GM23338 (cell line): ENCODE measurements around the gene XG. TPM values are rescaled to one million over a fixed set of nuclear protein-coding genes. Genes with fewer than 3 reads are reported as not detected.

ENCODE experiments used
- ATAC-seq: fragments of 200-7000 bp; cut with Tn5 transposase; 3 replicates; pipeline ENCODE4 v1.9.1; 2020
- DNase-seq: peaks from one replicate; pipeline ENCODE4 v3.0.0-alpha.2; 2015; ENCODE audit warnings: low spot score
- H2AFZ ChIP-seq: fragments of 200-600 bp; sonication (generic); 2 replicates; pipeline ENCODE4 v1.8.0; 2016; ENCODE audit warnings: antibody characterized with exemption, mild to moderate bottlenecking, moderate library complexity
- H3F3A ChIP-seq: fragments of 200-600 bp; sonication (generic); replicated peaks from 2 replicates; pipeline ENCODE4 v1.8.0; 2017; ENCODE audit warnings: antibody characterized with exemption, mixed run types, low read depth
- H3K27ac ChIP-seq: fragments of 200-600 bp; sonication (generic); 2 replicates; pipeline ENCODE4 v1.6.1; 2016; ENCODE audit warnings: low read depth
- H3K27me3 ChIP-seq: fragments of 200-600 bp; sonication (generic); 2 replicates; pipeline ENCODE4 v1.8.0; 2016; ENCODE audit warnings: mild to moderate bottlenecking, mixed run types, moderate library complexity; ENCODE audit not compliant: insufficient read depth
- H3K36me3 ChIP-seq: fragments of 200-600 bp; sonication (generic); 2 replicates; pipeline ENCODE4 v1.8.0; 2016; ENCODE audit warnings: mild to moderate bottlenecking; ENCODE audit not compliant: insufficient read depth
- H3K4me1 ChIP-seq: fragments of 200-600 bp; sonication (generic); 2 replicates; pipeline ENCODE4 v1.8.0; 2016; ENCODE audit warnings: mild to moderate bottlenecking, moderate library complexity; ENCODE audit not compliant: insufficient read depth
- H3K4me2 ChIP-seq: fragments of 200-600 bp; sonication (generic); 2 replicates; pipeline ENCODE4 v1.7.1; 2017; ENCODE audit warnings: mixed run types
- H3K4me3 ChIP-seq: fragments of 200-600 bp; sonication (generic); 2 replicates; pipeline ENCODE4 v1.6.1; 2016; ENCODE audit warnings: mixed run types
- H3K79me2 ChIP-seq: fragments of 200-600 bp; sonication (generic); replicated peaks from 2 replicates; pipeline ENCODE4 v1.8.0; 2017; ENCODE audit warnings: mild to moderate bottlenecking; ENCODE audit not compliant: insufficient read depth
- H3K9me2 ChIP-seq: fragments of 200-600 bp; sonication (generic); 2 replicates; pipeline ENCODE4 v1.8.0; 2017; ENCODE audit not compliant: insufficient read depth
- H4K20me1 ChIP-seq: fragments of 200-600 bp; sonication (generic); replicated peaks from 2 replicates; pipeline ENCODE4 v1.8.0; 2017; ENCODE audit warnings: mild to moderate bottlenecking; ENCODE audit not compliant: insufficient read depth
- H3K27ac Mint-ChIP-seq: 2 replicates; pipeline ENCODE4 v1.8.0; 2020; ENCODE audit warnings: inconsistent platforms, mild to moderate bottlenecking, moderate library complexity, mixed read lengths
- H3K27me3 Mint-ChIP-seq: 3 replicates; pipeline ENCODE4 v1.8.0; 2022; ENCODE audit warnings: low read depth, mild to moderate bottlenecking, moderate library complexity, mixed read lengths, inconsistent platforms; ENCODE audit not compliant: insufficient read depth, poor library complexity
- H3K36me3 Mint-ChIP-seq: 3 replicates; pipeline ENCODE4 v1.8.0; 2021; ENCODE audit warnings: low read depth, mild to moderate bottlenecking, inconsistent platforms, moderate library complexity, mixed read lengths
- H3K4me1 Mint-ChIP-seq: 3 replicates; pipeline ENCODE4 v1.8.0; 2020; ENCODE audit warnings: mild to moderate bottlenecking, inconsistent platforms, mixed read lengths
- H3K4me3 Mint-ChIP-seq: 3 replicates; pipeline ENCODE4 v1.8.0; 2021; ENCODE audit warnings: moderate library complexity, mild to moderate bottlenecking, inconsistent platforms, mixed read lengths
- H3K9me3 Mint-ChIP-seq: 3 replicates; pipeline ENCODE4 v1.8.0; 2020; ENCODE audit warnings: moderate library complexity, mild to moderate bottlenecking, inconsistent platforms, mixed read lengths
- CREB1 ChIP-seq: fragments of 250-450 bp; sonication (Bioruptor Pico); IDR thresholded peaks from 2 replicates; pipeline ENCODE4 v1.5.0; 2020; ENCODE audit warnings: low read depth, mild to moderate bottlenecking, moderate library complexity
- EZH2 ChIP-seq: fragments of 200-600 bp; sonication (generic); IDR thresholded peaks from one replicate; pipeline ENCODE4 v1.8.0; 2017; ENCODE audit warnings: antibody characterized with exemption, mild to moderate bottlenecking, low read depth; ENCODE audit not compliant: unreplicated experiment
- EZH2phosphoT487 ChIP-seq: fragments of 200-600 bp; sonication (generic); IDR thresholded peaks from one replicate; pipeline ENCODE4 v1.8.1; 2018; ENCODE audit warnings: antibody characterized with exemption; ENCODE audit not compliant: unreplicated experiment
- JUNB ChIP-seq: IDR thresholded peaks from one replicate; pipeline ENCODE4 v1.6.1; 2016; ENCODE audit warnings: antibody characterized with exemption; ENCODE audit not compliant: unreplicated experiment
- NANOG ChIP-seq: IDR thresholded peaks from 2 replicates; pipeline ENCODE4 v1.6.1; 2016; ENCODE audit warnings: antibody characterized with exemption, borderline replicate concordance
- REST ChIP-seq: IDR thresholded peaks from one replicate; pipeline ENCODE4 v1.6.1; 2018; ENCODE audit warnings: antibody characterized with exemption; ENCODE audit not compliant: unreplicated experiment
- STAT1 ChIP-seq: IDR thresholded peaks from one replicate; pipeline ENCODE4 v1.6.1; 2016; ENCODE audit warnings: antibody characterized with exemption; ENCODE audit not compliant: unreplicated experiment
- ZNF114 ChIP-seq: fragments of 250-450 bp; sonication (Bioruptor Pico); IDR thresholded peaks from 2 replicates; pipeline ENCODE4 v1.5.0; 2020; ENCODE audit warnings: mild to moderate bottlenecking, moderate library complexity
- ZNF331 ChIP-seq: fragments of 250-450 bp; sonication (Bioruptor Pico); IDR thresholded peaks from 2 replicates; pipeline ENCODE4 v1.5.0; 2020; ENCODE audit warnings: low read depth, mild to moderate bottlenecking, moderate library complexity
- polyA plus RNA-seq: library from polyadenylated mRNA; unstranded; fragments of >200 nt; fragmentation: Nextera tagmentation; extraction: Ambion mirVana; gene quantifications from 2 replicates; pipeline ENCODE4 v1.2.1, GENCODE V29; 2016
- total RNA-seq: library from RNA; depleted of rRNA; stranded (reverse); fragments of >200 nt; shearing (Covaris generic); gene quantifications from 2 replicates; pipeline ENCODE4 v1.2.3, GENCODE V29; 2014
- TF ChIP-seq, protein P1 (sequence below): fragments of 250-450 bp; sonication (Bioruptor Pico); IDR thresholded peaks from 2 replicates; pipeline ENCODE4 v1.5.0; 2020; ENCODE audit warnings: mild to moderate bottlenecking, moderate library complexity
- TF ChIP-seq, protein P2 (sequence below): IDR thresholded peaks from 2 replicates; pipeline ENCODE4 v1.6.1; 2016; ENCODE audit warnings: antibody characterized with exemption

The XG gene
- total and polyA plus RNA-seq, 2 experiments from 2014 or later: 0.28 to 0.60 TPM

DNA sequence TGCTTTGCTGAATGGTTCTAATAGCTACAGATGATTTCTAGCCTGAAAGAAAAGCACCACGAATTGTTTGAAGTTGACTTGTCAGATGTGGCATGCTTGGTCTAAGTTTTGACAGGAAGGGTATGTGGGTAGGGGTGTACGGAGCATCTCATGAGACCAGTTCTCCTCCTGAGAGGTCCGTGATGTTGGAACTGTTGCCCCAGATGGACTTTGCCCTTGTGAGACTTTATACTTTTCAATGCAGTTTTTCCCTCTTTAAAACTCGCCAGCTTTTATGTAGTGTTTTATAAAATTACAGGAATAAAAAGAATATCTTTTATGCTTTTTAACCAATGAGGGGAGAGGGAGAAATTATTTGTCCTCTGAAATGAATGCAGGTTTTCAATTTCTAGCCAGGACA is 16.6 kb upstream of the XG start (continued):
- TF ChIP-seq REST: no peak

DNA sequence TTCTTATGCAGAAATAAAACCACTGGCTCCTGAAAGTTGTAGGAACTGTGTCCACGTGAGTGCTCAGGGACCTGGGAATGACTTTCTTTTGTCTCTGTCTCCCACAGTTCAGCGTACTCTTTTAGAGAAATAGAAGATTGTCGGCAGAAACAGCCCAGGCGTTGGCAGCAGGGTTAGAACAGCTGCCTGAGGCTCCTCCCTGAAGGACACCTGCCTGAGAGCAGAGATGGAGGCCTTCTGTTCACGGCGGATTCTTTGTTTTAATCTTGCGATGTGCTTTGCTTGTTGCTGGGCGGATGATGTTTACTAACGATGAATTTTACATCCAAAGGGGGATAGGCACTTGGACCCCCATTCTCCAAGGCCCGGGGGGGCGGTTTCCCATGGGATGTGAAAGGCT is 11.2 kb upstream of the XG start:
- H3K4me1 Mint-ChIP-seq: no peaks in the 10 kb centered on the region; the same call in 2 of the 3 replicates
- TF ChIP-seq ZNF331 (CRISPR knock-in tag) (no peak), CREB1 (no peak), JUNB (no peak), NANOG (no peak), EZH2phosphoT487 (no peak), REST (no peak), STAT1 (no peak), EZH2 (no peak), ZNF114 (no peak)
- TF ChIP-seq, protein P1, sequence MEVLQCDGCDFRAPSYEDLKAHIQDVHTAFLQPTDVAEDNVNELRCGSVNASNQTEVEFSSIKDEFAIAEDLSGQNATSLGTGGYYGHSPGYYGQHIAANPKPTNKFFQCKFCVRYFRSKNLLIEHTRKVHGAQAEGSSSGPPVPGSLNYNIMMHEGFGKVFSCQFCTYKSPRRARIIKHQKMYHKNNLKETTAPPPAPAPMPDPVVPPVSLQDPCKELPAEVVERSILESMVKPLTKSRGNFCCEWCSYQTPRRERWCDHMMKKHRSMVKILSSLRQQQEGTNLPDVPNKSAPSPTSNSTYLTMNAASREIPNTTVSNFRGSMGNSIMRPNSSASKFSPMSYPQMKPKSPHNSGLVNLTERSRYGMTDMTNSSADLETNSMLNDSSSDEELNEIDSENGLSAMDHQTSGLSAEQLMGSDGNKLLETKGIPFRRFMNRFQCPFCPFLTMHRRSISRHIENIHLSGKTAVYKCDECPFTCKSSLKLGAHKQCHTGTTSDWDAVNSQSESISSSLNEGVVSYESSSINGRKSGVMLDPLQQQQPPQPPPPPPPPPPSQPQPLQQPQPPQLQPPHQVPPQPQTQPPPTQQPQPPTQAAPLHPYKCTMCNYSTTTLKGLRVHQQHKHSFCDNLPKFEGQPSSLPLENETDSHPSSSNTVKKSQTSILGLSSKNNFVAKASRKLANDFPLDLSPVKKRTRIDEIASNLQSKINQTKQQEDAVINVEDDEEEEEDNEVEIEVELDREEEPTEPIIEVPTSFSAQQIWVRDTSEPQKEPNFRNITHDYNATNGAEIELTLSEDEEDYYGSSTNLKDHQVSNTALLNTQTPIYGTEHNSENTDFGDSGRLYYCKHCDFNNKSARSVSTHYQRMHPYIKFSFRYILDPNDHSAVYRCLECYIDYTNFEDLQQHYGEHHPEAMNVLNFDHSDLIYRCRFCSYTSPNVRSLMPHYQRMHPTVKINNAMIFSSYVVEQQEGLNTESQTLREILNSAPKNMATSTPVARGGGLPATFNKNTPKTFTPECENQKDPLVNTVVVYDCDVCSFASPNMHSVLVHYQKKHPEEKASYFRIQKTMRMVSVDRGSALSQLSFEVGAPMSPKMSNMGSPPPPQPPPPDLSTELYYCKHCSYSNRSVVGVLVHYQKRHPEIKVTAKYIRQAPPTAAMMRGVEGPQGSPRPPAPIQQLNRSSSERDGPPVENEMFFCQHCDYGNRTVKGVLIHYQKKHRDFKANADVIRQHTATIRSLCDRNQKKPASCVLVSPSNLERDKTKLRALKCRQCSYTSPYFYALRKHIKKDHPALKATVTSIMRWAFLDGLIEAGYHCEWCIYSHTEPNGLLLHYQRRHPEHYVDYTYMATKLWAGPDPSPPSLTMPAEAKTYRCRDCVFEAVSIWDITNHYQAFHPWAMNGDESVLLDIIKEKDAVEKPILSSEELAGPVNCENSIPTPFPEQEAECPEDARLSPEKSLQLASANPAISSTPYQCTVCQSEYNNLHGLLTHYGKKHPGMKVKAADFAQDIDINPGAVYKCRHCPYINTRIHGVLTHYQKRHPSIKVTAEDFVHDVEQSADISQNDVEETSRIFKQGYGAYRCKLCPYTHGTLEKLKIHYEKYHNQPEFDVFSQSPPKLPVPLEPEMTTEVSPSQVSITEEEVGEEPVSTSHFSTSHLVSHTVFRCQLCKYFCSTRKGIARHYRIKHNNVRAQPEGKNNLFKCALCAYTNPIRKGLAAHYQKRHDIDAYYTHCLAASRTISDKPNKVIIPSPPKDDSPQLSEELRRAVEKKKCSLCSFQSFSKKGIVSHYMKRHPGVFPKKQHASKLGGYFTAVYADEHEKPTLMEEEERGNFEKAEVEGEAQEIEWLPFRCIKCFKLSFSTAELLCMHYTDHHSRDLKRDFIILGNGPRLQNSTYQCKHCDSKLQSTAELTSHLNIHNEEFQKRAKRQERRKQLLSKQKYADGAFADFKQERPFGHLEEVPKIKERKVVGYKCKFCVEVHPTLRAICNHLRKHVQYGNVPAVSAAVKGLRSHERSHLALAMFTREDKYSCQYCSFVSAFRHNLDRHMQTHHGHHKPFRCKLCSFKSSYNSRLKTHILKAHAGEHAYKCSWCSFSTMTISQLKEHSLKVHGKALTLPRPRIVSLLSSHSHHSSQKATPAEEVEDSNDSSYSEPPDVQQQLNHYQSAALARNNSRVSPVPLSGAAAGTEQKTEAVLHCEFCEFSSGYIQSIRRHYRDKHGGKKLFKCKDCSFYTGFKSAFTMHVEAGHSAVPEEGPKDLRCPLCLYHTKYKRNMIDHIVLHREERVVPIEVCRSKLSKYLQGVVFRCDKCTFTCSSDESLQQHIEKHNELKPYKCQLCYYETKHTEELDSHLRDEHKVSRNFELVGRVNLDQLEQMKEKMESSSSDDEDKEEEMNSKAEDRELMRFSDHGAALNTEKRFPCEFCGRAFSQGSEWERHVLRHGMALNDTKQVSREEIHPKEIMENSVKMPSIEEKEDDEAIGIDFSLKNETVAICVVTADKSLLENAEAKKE (CRISPR knock-in tag): no peak
- TF ChIP-seq, protein P2, sequence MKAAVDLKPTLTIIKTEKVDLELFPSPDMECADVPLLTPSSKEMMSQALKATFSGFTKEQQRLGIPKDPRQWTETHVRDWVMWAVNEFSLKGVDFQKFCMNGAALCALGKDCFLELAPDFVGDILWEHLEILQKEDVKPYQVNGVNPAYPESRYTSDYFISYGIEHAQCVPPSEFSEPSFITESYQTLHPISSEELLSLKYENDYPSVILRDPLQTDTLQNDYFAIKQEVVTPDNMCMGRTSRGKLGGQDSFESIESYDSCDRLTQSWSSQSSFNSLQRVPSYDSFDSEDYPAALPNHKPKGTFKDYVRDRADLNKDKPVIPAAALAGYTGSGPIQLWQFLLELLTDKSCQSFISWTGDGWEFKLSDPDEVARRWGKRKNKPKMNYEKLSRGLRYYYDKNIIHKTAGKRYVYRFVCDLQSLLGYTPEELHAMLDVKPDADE: no peak

More for the DNA sequence above, 11.2 kb upstream of the XG start:
- DNase-seq: no peak
- H3K36me3 Mint-ChIP-seq: peaks cover 11% of the 10 kb centered on the region; the same call in 2 of the 3 replicates
- Histone ChIP-seq H3K4me2 (no peak overlapping the region), H3F3A (0 out of 2 replicates have a peak, but pooled peaks cover 4% of the 10 kb centered on the region), H3K27me3 (no peaks in the 10 kb centered on the region), H3K4me3 (no peak overlapping the region), H2AFZ (no peak overlapping the region), H4K20me1 (no peaks in the 10 kb centered on the region), H3K4me1 (no peaks in the 10 kb centered on the region), H3K36me3 (no peaks in the 10 kb centered on the region), H3K79me2 (no peaks in the 10 kb centered on the region), H3K9me2 (no peaks in the 10 kb centered on the region), H3K27ac (0 out of 2 replicates have a peak overlapping the region, but pooled peaks have one; percentile 9)
- ATAC-seq: no peak
- no peak overlapping the region for H3K4me3 Mint-ChIP-seq
- no peaks in the 10 kb centered on the region for H3K9me3 Mint-ChIP-seq
- H3K27ac Mint-ChIP-seq: no peak overlapping the region
- peaks cover 6% of the 10 kb centered on the region for H3K27me3 Mint-ChIP-seq
